HEK293 (cell line): ENCODE data around the gene CASQ2.

Source experiments
- CTCF ChIA-PET: fragments of 350-600 bp; formaldehyde crosslinking; extraction: SDS; loops from one replicate; lab custom pipeline; 2021; ENCODE audit warnings: antibody characterized with exemption; lab: Yijun Ruan, JAX
- POLR2A ChIA-PET: fragments of 300-600 bp; formaldehyde crosslinking; extraction: SDS; loops from one replicate; lab custom pipeline; 2020; ENCODE audit warnings: antibody characterized with exemption, inconsistent platforms; lab: Yijun Ruan, JAX
- H3K27ac ChIP-seq: fragments of 200-500 bp; sonication (Bioruptor generic); 2 replicates; pipeline ENCODE4 v1.5.1; 2014; ENCODE audit warnings: low read depth, low read length, control low read depth, inconsistent platforms; ENCODE audit errors: extremely low read depth
- H3K36me3 ChIP-seq, 2 experiments: fragments of 200-500 bp in 1 of 2; sonication (Bioruptor generic) in 1 of 2; 1 replicate in 1 of 2; 2 replicates in 1 of 2; pipeline ENCODE4 v1.5.1; 2014 to 2017; ENCODE audit warnings: inconsistent platforms in 2 of 2, low read length in 2 of 2; ENCODE audit not compliant: control insufficient read depth in 2 of 2, insufficient read depth in 1 of 2
- H3K4me1 ChIP-seq: fragments of 200-500 bp; sonication (Bioruptor generic); 2 replicates; pipeline ENCODE4 v1.5.1; 2014; ENCODE audit warnings: mild to moderate bottlenecking, low read length, inconsistent platforms; ENCODE audit not compliant: control insufficient read depth, insufficient read depth
- H3K4me3 ChIP-seq: 2 replicates; pipeline ENCODE4 v1.5.1; 2011; ENCODE audit warnings: low read depth, mild to moderate bottlenecking, control low read depth, low read length, moderate library complexity
- H3K9me3 ChIP-seq: fragments of 200-500 bp; sonication (Bioruptor generic); 2 replicates; pipeline ENCODE4 v1.5.1; 2014; ENCODE audit warnings: low read depth, low read length, inconsistent platforms; ENCODE audit not compliant: control insufficient read depth, insufficient read depth
- BCL11B ChIP-seq: fragments of 450-650 bp; formaldehyde crosslinking; IDR thresholded peaks from 2 replicates; pipeline ENCODE4 v1.5.1; 2016; ENCODE audit warnings: low read depth, missing biosample characterization, missing genetic modification characterization
- CTCF ChIP-seq: fragments of 450-650 bp; formaldehyde crosslinking; IDR thresholded peaks from 2 replicates; pipeline ENCODE4 v1.5.1; 2016; ENCODE audit warnings: missing biosample characterization, missing genetic modification characterization
- GLI4 ChIP-seq: fragments of 450-650 bp; formaldehyde crosslinking; IDR thresholded peaks from 2 replicates; pipeline ENCODE4 v1.5.1; 2016; ENCODE audit warnings: missing biosample characterization, missing genetic modification characterization
- IKZF3 ChIP-seq: fragments of 450-650 bp; IDR thresholded peaks from 2 replicates; pipeline ENCODE4 v1.5.0; 2018; ENCODE audit warnings: missing biosample characterization, mild to moderate bottlenecking, missing genetic modification characterization, moderate library complexity
- SP7 ChIP-seq: fragments of 450-650 bp; formaldehyde crosslinking; IDR thresholded peaks from 2 replicates; pipeline ENCODE4 v1.5.1; 2016; ENCODE audit warnings: missing biosample characterization, missing genetic modification characterization
- ZBTB8A ChIP-seq: fragments of 450-650 bp; formaldehyde crosslinking; IDR thresholded peaks from 2 replicates; pipeline ENCODE4 v1.5.1; 2016; ENCODE audit warnings: missing biosample characterization, missing genetic modification characterization
- ZNF121 ChIP-seq: fragments of 450-650 bp; formaldehyde crosslinking; IDR thresholded peaks from 2 replicates; pipeline ENCODE4 v1.5.1; 2016; ENCODE audit warnings: missing biosample characterization, missing genetic modification characterization
- ZNF140 ChIP-seq: fragments of 450-650 bp; formaldehyde crosslinking; IDR thresholded peaks from 2 replicates; pipeline ENCODE4 v1.5.1; 2016; ENCODE audit warnings: missing biosample characterization, missing genetic modification characterization
- ZNF146 ChIP-seq: fragments of 450-650 bp; formaldehyde crosslinking; IDR thresholded peaks from 2 replicates; pipeline ENCODE4 v1.5.1; 2016; ENCODE audit warnings: missing biosample characterization, missing genetic modification characterization
- ZNF155 ChIP-seq: fragments of 450-650 bp; formaldehyde crosslinking; IDR thresholded peaks from 2 replicates; pipeline ENCODE4 v1.5.1; 2016; ENCODE audit warnings: missing biosample characterization, missing genetic modification characterization
- ZNF157 ChIP-seq: fragments of 450-650 bp; formaldehyde crosslinking; IDR thresholded peaks from 2 replicates; pipeline ENCODE4 v1.5.1; 2016; ENCODE audit warnings: missing biosample characterization, missing genetic modification characterization
- ZNF184 ChIP-seq: fragments of 450-650 bp; IDR thresholded peaks from 2 replicates; pipeline ENCODE4 v1.5.1; 2018; ENCODE audit warnings: missing biosample characterization, mild to moderate bottlenecking, missing genetic modification characterization
- ZNF211 ChIP-seq: fragments of 450-650 bp; formaldehyde crosslinking; IDR thresholded peaks from 2 replicates; pipeline ENCODE4 v1.5.1; 2016; ENCODE audit warnings: low read depth, missing biosample characterization, missing genetic modification characterization
- ZNF324 ChIP-seq: fragments of 450-650 bp; formaldehyde crosslinking; IDR thresholded peaks from 2 replicates; pipeline ENCODE4 v1.5.1; 2016; ENCODE audit warnings: missing biosample characterization, missing genetic modification characterization
- ZNF394 ChIP-seq: fragments of 450-650 bp; formaldehyde crosslinking; IDR thresholded peaks from 2 replicates; pipeline ENCODE4 v1.5.1; 2016; ENCODE audit warnings: missing biosample characterization, missing genetic modification characterization, mild to moderate bottlenecking, moderate library complexity, borderline replicate concordance
- ZNF521 ChIP-seq: fragments of 450-650 bp; formaldehyde crosslinking; IDR thresholded peaks from 2 replicates; pipeline ENCODE4 v1.5.1; 2017; ENCODE audit warnings: missing biosample characterization, mild to moderate bottlenecking, missing genetic modification characterization
- ZNF558 ChIP-seq: fragments of 450-650 bp; formaldehyde crosslinking; IDR thresholded peaks from 2 replicates; pipeline ENCODE4 v1.5.1; 2016; ENCODE audit warnings: missing biosample characterization, missing genetic modification characterization
- ZNF561 ChIP-seq: fragments of 450-650 bp; IDR thresholded peaks from 2 replicates; pipeline ENCODE4 v1.5.1; 2018; ENCODE audit warnings: missing biosample characterization, missing genetic modification characterization, borderline replicate concordance
- ZNF837 ChIP-seq: fragments of 450-650 bp; formaldehyde crosslinking; IDR thresholded peaks from 2 replicates; pipeline ENCODE4 v1.5.1; 2016; ENCODE audit warnings: missing biosample characterization, missing genetic modification characterization
- TF ChIP-seq, protein P1 (sequence below): fragments of 450-650 bp; formaldehyde crosslinking; IDR thresholded peaks from 2 replicates; pipeline ENCODE4 v1.5.1; 2017; ENCODE audit warnings: missing biosample characterization, missing genetic modification characterization
- TF ChIP-seq, protein P2 (sequence below): fragments of 450-650 bp; formaldehyde crosslinking; IDR thresholded peaks from 2 replicates; pipeline ENCODE4 v1.5.1; 2016; ENCODE audit warnings: missing biosample characterization, missing genetic modification characterization
- TF ChIP-seq, protein P3 (sequence below): fragments of 450-650 bp; formaldehyde crosslinking; IDR thresholded peaks from 2 replicates; pipeline ENCODE4 v1.5.1; 2016; ENCODE audit warnings: missing biosample characterization, missing genetic modification characterization, borderline replicate concordance
- TF ChIP-seq, protein P4 (sequence below): sonication (generic); formaldehyde crosslinking; IDR thresholded peaks from 2 replicates; pipeline ENCODE4 v1.8.1; 2022; ENCODE audit warnings: mild to moderate bottlenecking, moderate library complexity, missing genetic modification reagents

The CASQ2 gene

DNA sequence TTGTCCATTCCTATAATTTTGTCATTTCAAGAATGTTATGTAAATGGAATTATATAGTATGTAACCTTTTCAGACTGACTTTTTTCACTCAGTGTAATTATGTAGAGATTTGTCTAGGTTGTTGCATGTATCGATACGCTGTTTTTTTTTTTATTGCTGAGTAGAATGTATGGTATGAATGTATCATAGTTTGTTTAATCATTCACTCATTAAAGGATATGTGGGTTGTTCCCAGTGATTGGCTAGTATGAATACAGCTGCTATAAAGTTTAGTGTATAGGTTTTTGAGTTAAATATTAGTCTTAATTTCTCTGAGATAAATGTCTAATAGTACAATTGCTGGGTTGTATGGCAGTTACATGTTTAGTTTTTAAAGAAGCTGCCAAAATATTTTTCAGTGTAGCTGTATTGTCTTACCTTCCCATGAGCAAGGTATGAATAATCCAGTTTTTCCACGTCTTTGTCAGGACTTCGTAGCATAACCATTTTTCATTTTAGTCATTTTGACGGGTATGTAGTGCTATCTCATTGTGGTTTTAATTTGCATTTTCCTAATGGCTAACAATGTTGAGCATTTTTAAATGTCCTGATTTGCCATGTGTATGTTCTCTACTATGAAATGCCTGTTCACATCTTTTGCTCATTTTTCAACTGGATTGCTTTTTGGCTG, 22.4 kb downstream of the CASQ2 start:
- Histone ChIP-seq H3K27ac (no peak overlapping the region), H3K9me3 (no peaks in the 10 kb centered on the region), H3K4me1 (no peaks in the 10 kb centered on the region), H3K4me3 (no peak overlapping the region), H3K36me3 (no peaks in the 10 kb centered on the region)
- POLR2A ChIA-PET: no interaction called here
- CTCF ChIA-PET: no interaction called here
- TF ChIP-seq ZNF211: no peak
- TF ChIP-seq, protein P1, sequence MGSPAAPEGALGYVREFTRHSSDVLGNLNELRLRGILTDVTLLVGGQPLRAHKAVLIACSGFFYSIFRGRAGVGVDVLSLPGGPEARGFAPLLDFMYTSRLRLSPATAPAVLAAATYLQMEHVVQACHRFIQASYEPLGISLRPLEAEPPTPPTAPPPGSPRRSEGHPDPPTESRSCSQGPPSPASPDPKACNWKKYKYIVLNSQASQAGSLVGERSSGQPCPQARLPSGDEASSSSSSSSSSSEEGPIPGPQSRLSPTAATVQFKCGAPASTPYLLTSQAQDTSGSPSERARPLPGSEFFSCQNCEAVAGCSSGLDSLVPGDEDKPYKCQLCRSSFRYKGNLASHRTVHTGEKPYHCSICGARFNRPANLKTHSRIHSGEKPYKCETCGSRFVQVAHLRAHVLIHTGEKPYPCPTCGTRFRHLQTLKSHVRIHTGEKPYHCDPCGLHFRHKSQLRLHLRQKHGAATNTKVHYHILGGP (tag by site-specific recombination): no peak
- no peak for TF ChIP-seq IKZF3 (tag by site-specific recombination)
- no peak for TF ChIP-seq ZNF157 (tag by site-specific recombination)
- TF ChIP-seq, protein P2, sequence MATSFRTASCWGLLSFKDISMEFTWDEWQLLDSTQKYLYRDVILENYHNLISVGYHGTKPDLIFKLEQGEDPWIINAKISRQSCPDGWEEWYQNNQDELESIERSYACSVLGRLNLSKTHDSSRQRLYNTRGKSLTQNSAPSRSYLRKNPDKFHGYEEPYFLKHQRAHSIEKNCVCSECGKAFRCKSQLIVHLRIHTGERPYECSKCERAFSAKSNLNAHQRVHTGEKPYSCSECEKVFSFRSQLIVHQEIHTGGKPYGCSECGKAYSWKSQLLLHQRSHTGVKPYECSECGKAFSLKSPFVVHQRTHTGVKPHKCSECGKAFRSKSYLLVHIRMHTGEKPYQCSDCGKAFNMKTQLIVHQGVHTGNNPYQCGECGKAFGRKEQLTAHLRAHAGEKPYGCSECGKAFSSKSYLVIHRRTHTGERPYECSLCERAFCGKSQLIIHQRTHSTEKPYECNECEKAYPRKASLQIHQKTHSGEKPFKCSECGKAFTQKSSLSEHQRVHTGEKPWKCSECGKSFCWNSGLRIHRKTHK (tag by site-specific recombination): no peak
- no peak for TF ChIP-seq SP7 (tag by site-specific recombination)
- no peak for TF ChIP-seq ZNF561 (tag by site-specific recombination)
- TF ChIP-seq ZNF140 (tag by site-specific recombination): no peak
- no peak for TF ChIP-seq ZNF121 (tag by site-specific recombination)
- TF ChIP-seq BCL11B (tag by site-specific recombination): no peak
- no peak for TF ChIP-seq ZNF184 (tag by site-specific recombination)
- no peak for TF ChIP-seq ZNF837 (tag by site-specific recombination)
- no peak for TF ChIP-seq ZNF324 (tag by site-specific recombination)
- TF ChIP-seq ZBTB8A (tag by site-specific recombination): no peak

- Histone ChIP-seq H3K4me1 (no peaks in the 10 kb centered on the region), H3K9me3 (no peaks in the 10 kb centered on the region), H3K27ac (no peak overlapping the region), H3K4me3 (no peak overlapping the region), H3K36me3 (no peaks in the 10 kb centered on the region)
- ChIA-PET CTCF (interaction anchor here (0.7 kb wide), 1 partner anchor 27 kb away, joined by 3 read pairs; no protein-coding TSS in a partner anchor), POLR2A (interaction anchor here (0.5 kb wide), 1 partner anchor 33 kb away, joined by 4 read pairs; no protein-coding TSS in a partner anchor)
- TF ChIP-seq, protein P3, sequence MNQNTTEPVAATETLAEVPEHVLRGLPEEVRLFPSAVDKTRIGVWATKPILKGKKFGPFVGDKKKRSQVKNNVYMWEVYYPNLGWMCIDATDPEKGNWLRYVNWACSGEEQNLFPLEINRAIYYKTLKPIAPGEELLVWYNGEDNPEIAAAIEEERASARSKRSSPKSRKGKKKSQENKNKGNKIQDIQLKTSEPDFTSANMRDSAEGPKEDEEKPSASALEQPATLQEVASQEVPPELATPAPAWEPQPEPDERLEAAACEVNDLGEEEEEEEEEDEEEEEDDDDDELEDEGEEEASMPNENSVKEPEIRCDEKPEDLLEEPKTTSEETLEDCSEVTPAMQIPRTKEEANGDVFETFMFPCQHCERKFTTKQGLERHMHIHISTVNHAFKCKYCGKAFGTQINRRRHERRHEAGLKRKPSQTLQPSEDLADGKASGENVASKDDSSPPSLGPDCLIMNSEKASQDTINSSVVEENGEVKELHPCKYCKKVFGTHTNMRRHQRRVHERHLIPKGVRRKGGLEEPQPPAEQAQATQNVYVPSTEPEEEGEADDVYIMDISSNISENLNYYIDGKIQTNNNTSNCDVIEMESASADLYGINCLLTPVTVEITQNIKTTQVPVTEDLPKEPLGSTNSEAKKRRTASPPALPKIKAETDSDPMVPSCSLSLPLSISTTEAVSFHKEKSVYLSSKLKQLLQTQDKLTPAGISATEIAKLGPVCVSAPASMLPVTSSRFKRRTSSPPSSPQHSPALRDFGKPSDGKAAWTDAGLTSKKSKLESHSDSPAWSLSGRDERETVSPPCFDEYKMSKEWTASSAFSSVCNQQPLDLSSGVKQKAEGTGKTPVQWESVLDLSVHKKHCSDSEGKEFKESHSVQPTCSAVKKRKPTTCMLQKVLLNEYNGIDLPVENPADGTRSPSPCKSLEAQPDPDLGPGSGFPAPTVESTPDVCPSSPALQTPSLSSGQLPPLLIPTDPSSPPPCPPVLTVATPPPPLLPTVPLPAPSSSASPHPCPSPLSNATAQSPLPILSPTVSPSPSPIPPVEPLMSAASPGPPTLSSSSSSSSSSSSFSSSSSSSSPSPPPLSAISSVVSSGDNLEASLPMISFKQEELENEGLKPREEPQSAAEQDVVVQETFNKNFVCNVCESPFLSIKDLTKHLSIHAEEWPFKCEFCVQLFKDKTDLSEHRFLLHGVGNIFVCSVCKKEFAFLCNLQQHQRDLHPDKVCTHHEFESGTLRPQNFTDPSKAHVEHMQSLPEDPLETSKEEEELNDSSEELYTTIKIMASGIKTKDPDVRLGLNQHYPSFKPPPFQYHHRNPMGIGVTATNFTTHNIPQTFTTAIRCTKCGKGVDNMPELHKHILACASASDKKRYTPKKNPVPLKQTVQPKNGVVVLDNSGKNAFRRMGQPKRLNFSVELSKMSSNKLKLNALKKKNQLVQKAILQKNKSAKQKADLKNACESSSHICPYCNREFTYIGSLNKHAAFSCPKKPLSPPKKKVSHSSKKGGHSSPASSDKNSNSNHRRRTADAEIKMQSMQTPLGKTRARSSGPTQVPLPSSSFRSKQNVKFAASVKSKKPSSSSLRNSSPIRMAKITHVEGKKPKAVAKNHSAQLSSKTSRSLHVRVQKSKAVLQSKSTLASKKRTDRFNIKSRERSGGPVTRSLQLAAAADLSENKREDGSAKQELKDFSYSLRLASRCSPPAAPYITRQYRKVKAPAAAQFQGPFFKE (tag by site-specific recombination): no peak
- no peak for TF ChIP-seq ZNF558
- no peak for TF ChIP-seq ZNF394
- TF ChIP-seq ZNF146 (tag by site-specific recombination): no peak
- TF ChIP-seq GLI4 (tag by site-specific recombination): no peak
- no peak for TF ChIP-seq ZNF155
- no peak for TF ChIP-seq CTCF (tag by site-specific recombination)
- TF ChIP-seq, protein P4, sequence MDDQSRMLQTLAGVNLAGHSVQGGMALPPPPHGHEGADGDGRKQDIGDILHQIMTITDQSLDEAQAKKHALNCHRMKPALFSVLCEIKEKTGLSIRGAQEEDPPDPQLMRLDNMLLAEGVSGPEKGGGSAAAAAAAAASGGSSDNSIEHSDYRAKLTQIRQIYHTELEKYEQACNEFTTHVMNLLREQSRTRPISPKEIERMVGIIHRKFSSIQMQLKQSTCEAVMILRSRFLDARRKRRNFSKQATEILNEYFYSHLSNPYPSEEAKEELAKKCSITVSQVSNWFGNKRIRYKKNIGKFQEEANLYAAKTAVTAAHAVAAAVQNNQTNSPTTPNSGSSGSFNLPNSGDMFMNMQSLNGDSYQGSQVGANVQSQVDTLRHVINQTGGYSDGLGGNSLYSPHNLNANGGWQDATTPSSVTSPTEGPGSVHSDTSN (CRISPR knock-in tag): no peak
- no peak for TF ChIP-seq ZNF521 (tag by site-specific recombination)
Measured at GRCh38 chr1:115744646-115745275, 23.8 kb downstream of the CASQ2 start.
